Activated T-helper 17 cell treated with anti-CD3 and anti-CD28 coated beads, Interleukin-2, amount 50 U/mL, for 72 hours (primary cell): ENCODE measurements around the gene CPVL. TPM values are rescaled to one million over a fixed set of nuclear protein-coding genes. Genes with fewer than 3 reads are reported as not detected.

Experiments used
- ATAC-seq: fragments of 150-1000 bp; cut with Tn5 transposase; replicated peaks from 2 replicates; pipeline ENCODE4 v1.10.0; 2021; ENCODE audit warnings: mild to moderate bottlenecking, moderate library complexity
- H3K27ac Mint-ChIP-seq: one replicate; pipeline ENCODE4 v1.8.0; 2022; ENCODE audit warnings: mixed read lengths
- H3K27me3 Mint-ChIP-seq: one replicate; pipeline ENCODE4 v1.8.0; 2022; ENCODE audit warnings: mixed read lengths
- H3K36me3 Mint-ChIP-seq: one replicate; pipeline ENCODE4 v1.8.0; 2022; ENCODE audit warnings: low read depth, mild to moderate bottlenecking, mixed read lengths
- H3K4me1 Mint-ChIP-seq: one replicate; pipeline ENCODE4 v1.8.0; 2022; ENCODE audit warnings: mixed read lengths
- H3K4me3 Mint-ChIP-seq: one replicate; pipeline ENCODE4 v1.8.0; 2022; ENCODE audit warnings: mild to moderate bottlenecking, mixed read lengths
- H3K9me3 Mint-ChIP-seq: one replicate; pipeline ENCODE4 v1.8.0; 2022; ENCODE audit warnings: mixed read lengths
- total RNA-seq, 2 donors: library from RNA; stranded (reverse); gene quantifications; one replicate each; pipeline ENCODE4 v1.2.3, GENCODE V29; 2022

The CPVL gene
- total RNA-seq, 2 donors from 2014 or later = 0.63 TPM; not detected in 1

GRCh38 chr7:29013082-29013695 is 133.1 kb downstream of the CPVL start:
- H3K4me1 Mint-ChIP-seq = no peaks in the 10 kb centered on the region
- no peak for ATAC-seq
- no peaks in the 10 kb centered on the region for H3K9me3 Mint-ChIP-seq
- H3K27me3 Mint-ChIP-seq = peaks cover under 1% of the 10 kb centered on the region
- no peak overlapping the region for H3K27ac Mint-ChIP-seq
- no peak overlapping the region for H3K4me3 Mint-ChIP-seq
- no peaks in the 10 kb centered on the region for H3K36me3 Mint-ChIP-seq

DNA sequence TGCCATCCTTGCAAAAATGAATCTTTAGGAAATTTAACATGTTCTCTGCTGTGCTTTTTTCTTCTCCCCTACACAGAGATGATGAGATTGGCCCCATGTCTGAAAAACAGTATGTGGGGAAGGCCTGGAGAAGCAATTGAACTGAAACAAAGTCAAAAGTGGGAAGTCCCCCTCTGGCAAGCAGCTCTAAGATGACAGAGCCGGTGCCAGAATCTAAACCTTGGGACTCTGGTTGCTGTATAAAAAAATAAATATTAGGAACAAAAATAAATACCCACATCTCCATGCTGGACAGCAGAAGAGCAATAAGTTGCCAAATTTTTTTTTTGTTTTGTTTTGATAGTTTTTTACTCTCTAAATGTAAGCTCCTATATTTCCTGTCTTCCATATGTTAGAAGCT is 136.4 kb downstream of the CPVL start:
- ATAC-seq = no peak
- Mint-ChIP-seq H3K27ac (no peak overlapping the region), H3K9me3 (no peaks in the 10 kb centered on the region), H3K36me3 (no peaks in the 10 kb centered on the region), H3K4me1 (no peaks in the 10 kb centered on the region), H3K4me3 (no peak overlapping the region), H3K27me3 (peaks cover 3% of the 10 kb centered on the region)

GRCh38 chr7:29008590-29008989 is 137.7 kb downstream of the CPVL start:
- H3K27ac Mint-ChIP-seq = no peak overlapping the region
- H3K4me1 Mint-ChIP-seq = no peaks in the 10 kb centered on the region
- no peak for ATAC-seq
- no peak overlapping the region for H3K4me3 Mint-ChIP-seq
- H3K27me3 Mint-ChIP-seq = peaks cover 3% of the 10 kb centered on the region
- H3K36me3 Mint-ChIP-seq = no peaks in the 10 kb centered on the region
- no peaks in the 10 kb centered on the region for H3K9me3 Mint-ChIP-seq

DNA sequence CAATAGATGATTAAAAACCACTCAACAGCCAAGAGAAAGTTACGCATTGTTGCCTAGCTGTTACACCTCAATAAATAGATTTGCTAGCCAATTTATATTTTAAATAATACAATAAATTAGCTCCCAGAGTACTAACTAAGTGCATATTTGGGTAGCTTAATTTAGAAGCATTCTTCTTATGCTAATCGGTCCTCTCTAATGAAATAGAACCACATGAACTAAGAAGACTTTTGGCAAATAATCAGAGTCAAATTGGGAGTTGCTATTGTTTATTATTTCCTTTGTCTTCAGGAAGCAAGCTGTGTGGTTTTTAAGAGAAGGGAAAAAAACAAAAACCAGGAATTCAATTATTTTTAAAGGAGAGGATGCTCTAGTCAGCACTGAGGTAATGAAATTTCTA is 139.2 kb downstream of the CPVL start:
- Mint-ChIP-seq H3K4me3 (no peak overlapping the region), H3K9me3 (no peaks in the 10 kb centered on the region), H3K27me3 (peaks cover 3% of the 10 kb centered on the region), H3K27ac (no peak overlapping the region), H3K36me3 (no peaks in the 10 kb centered on the region), H3K4me1 (no peaks in the 10 kb centered on the region)
- ATAC-seq = no peak

DNA sequence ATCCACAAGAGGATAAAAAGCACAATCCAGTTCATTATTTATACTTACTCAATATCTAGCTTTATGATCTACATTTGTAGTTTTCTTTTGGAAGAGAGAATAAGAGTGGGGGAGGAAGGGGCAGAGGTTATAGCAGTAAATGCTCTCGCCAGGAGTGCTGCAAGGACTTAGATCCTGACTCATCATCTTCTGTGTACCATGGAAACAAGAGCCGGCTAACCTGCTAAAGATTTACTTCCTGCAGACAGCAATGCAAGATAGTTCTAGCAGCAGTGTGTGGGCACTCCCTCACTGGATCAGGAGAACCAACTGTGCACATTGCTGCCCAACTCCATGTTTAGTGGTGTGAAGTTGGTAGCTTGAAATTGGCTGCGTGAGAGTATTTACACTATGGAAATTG is 140.5 kb downstream of the CPVL start:
- H3K9me3 Mint-ChIP-seq = no peaks in the 10 kb centered on the region
- H3K4me3 Mint-ChIP-seq = no peak overlapping the region
- H3K27ac Mint-ChIP-seq = no peak overlapping the region
- ATAC-seq = no peak
- H3K36me3 Mint-ChIP-seq = no peaks in the 10 kb centered on the region
- H3K4me1 Mint-ChIP-seq = no peaks in the 10 kb centered on the region
- H3K27me3 Mint-ChIP-seq = peaks cover 3% of the 10 kb centered on the region

- no peak overlapping the region for H3K4me3 Mint-ChIP-seq
- no peaks in the 10 kb centered on the region for H3K9me3 Mint-ChIP-seq
- no peaks in the 10 kb centered on the region for H3K36me3 Mint-ChIP-seq
- H3K27ac Mint-ChIP-seq = no peak overlapping the region
- no peak for ATAC-seq
- H3K4me1 Mint-ChIP-seq = no peaks in the 10 kb centered on the region
- peaks cover 3% of the 10 kb centered on the region for H3K27me3 Mint-ChIP-seq
These were observed 140.9 kb downstream of the CPVL start for GRCh38 chr7:29005406-29005805.

GRCh38 chr7:29003703-29004102 is 142.6 kb downstream of the CPVL start:
- H3K4me1 Mint-ChIP-seq = no peaks in the 10 kb centered on the region
- H3K27me3 Mint-ChIP-seq = peaks cover 3% of the 10 kb centered on the region
- H3K4me3 Mint-ChIP-seq = no peak overlapping the region
- H3K27ac Mint-ChIP-seq = no peak overlapping the region
- no peak for ATAC-seq
- no peaks in the 10 kb centered on the region for H3K36me3 Mint-ChIP-seq
- H3K9me3 Mint-ChIP-seq = no peaks in the 10 kb centered on the region

DNA sequence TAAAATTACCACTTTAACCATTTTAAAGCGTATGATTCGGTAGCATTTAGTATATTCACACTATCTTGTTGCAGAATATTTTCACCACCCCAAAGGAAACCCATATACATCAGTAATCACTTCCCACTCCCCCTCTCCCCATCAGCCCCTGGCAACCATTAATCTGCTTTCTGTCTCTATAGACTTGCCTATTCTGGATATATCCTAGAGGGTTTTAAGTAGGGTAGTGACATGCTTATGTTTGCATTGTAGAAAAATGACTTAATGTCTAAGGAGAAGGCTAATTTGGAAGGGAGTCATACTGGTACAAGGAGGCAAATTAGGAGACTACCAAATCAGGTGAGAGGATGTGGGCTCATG is 145.6 kb downstream of the CPVL start:
- no peak for ATAC-seq
- Mint-ChIP-seq H3K4me3 (no peak overlapping the region), H3K27ac (no peak overlapping the region), H3K36me3 (no peaks in the 10 kb centered on the region), H3K4me1 (no peaks in the 10 kb centered on the region), H3K27me3 (peaks cover 3% of the 10 kb centered on the region), H3K9me3 (no peaks in the 10 kb centered on the region)

GRCh38 chr7:28999895-29000716 is 146.2 kb downstream of the CPVL start:
- no peak for ATAC-seq
- Mint-ChIP-seq H3K36me3 (no peaks in the 10 kb centered on the region), H3K4me1 (no peaks in the 10 kb centered on the region), H3K9me3 (no peaks in the 10 kb centered on the region), H3K27me3 (peaks cover 3% of the 10 kb centered on the region), H3K4me3 (no peak overlapping the region), H3K27ac (no peak overlapping the region)

DNA sequence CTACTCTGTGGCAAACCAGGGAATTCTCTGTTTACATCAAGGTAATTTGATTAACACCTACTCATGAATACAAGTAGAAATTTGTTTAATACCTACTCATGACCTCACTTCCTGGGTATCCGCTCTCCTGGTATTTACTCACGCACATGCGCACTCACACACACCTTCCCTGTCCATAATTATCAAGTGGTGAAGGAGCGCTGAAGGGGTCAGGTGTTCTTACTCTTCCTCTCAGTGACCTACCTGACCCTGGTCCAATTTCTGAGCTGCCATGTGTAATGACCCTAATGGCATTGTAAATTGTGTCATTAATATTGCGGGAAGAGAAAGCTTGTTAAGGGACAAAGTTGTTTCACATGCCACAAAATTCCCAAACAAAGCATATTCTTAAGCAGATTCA is 146.9 kb downstream of the CPVL start:
- H3K4me3 Mint-ChIP-seq = no peak overlapping the region
- H3K27me3 Mint-ChIP-seq = peaks cover 3% of the 10 kb centered on the region
- no peaks in the 10 kb centered on the region for H3K36me3 Mint-ChIP-seq
- no peak overlapping the region for H3K27ac Mint-ChIP-seq
- H3K9me3 Mint-ChIP-seq = no peaks in the 10 kb centered on the region
- H3K4me1 Mint-ChIP-seq = no peaks in the 10 kb centered on the region
- no peak for ATAC-seq

DNA sequence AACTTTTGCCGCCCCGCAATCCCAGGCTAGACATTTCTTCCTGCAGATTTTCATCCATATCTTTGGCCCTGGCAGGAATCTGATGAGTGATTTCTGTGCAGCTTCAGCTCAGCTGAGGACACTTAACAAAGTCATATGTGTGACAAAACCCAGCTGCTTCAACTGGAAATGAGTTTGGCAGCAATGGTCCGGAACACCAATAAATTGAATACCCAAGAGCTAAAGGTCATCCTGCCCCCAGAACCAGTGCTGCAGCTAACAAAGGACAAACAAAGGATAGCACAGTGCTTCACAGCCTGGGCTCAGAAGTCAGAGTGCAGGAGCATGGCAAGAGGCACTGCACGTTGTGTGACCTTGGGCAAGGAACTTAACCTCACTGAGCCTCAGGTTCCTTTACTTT is 148.2 kb downstream of the CPVL start:
- no peak for ATAC-seq
- no peaks in the 10 kb centered on the region for H3K36me3 Mint-ChIP-seq
- H3K4me1 Mint-ChIP-seq = no peaks in the 10 kb centered on the region
- H3K4me3 Mint-ChIP-seq = no peak overlapping the region
- H3K27me3 Mint-ChIP-seq = peaks cover 3% of the 10 kb centered on the region
- H3K9me3 Mint-ChIP-seq = no peaks in the 10 kb centered on the region
- H3K27ac Mint-ChIP-seq = no peak overlapping the region

DNA sequence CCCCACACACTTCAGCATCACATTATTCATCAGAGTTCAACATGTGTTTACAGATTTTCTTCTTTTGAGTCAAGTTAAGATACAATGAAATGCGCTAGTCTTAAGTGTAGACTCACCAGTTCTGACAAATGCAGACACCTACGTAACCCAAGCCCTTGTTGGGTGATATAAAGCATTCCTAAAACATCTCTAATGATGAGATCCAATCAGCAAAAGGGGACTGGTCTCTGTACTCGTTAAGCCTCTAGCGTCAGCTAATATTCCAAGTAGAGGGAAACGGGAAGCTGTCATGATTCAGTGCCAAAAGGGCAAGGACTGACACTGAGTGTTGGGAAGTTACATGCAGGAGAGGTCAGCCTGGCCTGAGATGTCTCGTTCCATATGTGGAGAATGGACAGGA is 149.5 kb downstream of the CPVL start:
- H3K9me3 Mint-ChIP-seq = no peaks in the 10 kb centered on the region
- peaks cover 3% of the 10 kb centered on the region for H3K27me3 Mint-ChIP-seq
- H3K4me3 Mint-ChIP-seq = no peak overlapping the region
- no peak overlapping the region for H3K27ac Mint-ChIP-seq
- H3K4me1 Mint-ChIP-seq = no peaks in the 10 kb centered on the region
- H3K36me3 Mint-ChIP-seq = no peaks in the 10 kb centered on the region
- ATAC-seq = no peak

GRCh38 chr7:28993371-28993770 is 153.0 kb downstream of the CPVL start:
- Mint-ChIP-seq H3K9me3 (no peaks in the 10 kb centered on the region), H3K4me3 (no peak overlapping the region), H3K27me3 (peaks cover 3% of the 10 kb centered on the region), H3K27ac (no peak overlapping the region), H3K4me1 (no peaks in the 10 kb centered on the region), H3K36me3 (no peaks in the 10 kb centered on the region)
- ATAC-seq = no peak

DNA sequence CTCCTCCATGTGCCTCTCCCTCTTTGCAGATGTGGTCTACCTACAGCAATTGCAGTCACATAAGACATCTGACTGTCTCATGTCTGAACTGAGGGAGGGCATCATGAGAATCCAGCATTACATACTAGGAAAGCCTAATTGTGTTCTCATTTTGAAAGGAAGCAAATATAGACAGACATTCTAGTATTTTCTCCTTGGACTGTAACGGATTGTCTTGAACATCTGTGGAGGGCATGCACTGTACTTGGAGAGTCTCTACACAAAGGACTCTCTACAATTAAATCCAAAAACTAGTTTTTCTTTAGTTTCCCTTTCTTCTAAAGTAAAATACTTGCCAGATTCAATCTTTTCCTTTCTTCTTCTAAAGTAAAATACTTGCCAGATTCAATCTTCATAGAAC is 153.5 kb downstream of the CPVL start:
- ATAC-seq = no peak
- no peaks in the 10 kb centered on the region for H3K36me3 Mint-ChIP-seq

DNA sequence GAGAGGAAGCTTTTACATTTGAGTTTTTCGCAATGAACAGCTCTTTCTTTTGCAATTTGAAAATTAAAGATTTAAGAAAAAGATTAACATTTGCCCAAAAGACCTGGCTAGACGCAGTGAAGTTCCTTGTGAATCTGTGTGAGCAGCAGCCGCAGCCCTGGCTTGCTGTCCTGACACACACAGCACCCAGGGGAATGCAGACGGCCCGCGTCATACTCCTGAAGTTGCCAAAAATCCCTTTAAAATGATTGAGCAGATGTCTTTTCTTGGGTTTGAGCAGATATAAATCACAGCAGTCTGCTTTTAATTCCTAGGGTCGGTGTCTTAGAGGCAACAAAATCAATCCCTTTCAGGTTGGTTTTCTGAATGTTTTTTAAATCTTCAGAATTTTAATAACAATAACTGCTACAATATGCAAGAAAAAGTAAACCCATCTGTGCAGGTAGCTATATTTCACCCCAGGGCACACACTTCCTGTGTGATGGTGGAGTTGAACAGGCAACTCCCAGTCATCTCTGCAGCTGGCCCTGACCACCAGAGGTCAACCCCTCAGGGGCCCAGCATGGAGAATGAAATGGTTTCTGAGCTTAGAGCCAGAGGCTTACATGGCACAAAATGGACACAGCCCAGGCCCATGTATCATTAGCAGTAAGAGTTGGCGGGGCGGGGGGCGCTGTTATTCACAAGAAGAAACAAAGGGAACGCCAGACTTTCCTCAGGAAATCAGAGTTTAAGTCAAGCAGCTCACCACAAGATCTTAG is 156.0 kb downstream of the CPVL start:
- Mint-ChIP-seq H3K27me3 (no peaks in the 10 kb centered on the region), H3K27ac (no peak overlapping the region), H3K9me3 (no peaks in the 10 kb centered on the region), H3K4me3 (no peak overlapping the region), H3K36me3 (no peaks in the 10 kb centered on the region), H3K4me1 (no peaks in the 10 kb centered on the region)
- no peak for ATAC-seq

More for the DNA sequence above, 153.5 kb downstream of the CPVL start:
- H3K4me3 Mint-ChIP-seq = no peak overlapping the region
- peaks cover 3% of the 10 kb centered on the region for H3K27me3 Mint-ChIP-seq
- H3K27ac Mint-ChIP-seq = no peak overlapping the region
- no peaks in the 10 kb centered on the region for H3K4me1 Mint-ChIP-seq
- H3K9me3 Mint-ChIP-seq = no peaks in the 10 kb centered on the region
